GM21528 (cell line): ENCODE results near the gene RGR.

Experiments
- ATAC-seq: cut with Tn5 transposase; IDR thresholded peaks from one replicate; pipeline ENCODE4 v1.9.1; 2021; ENCODE audit warnings: mild to moderate bottlenecking, moderate library complexity; ENCODE audit not compliant: unreplicated experiment, low FRiP score

The RGR gene

GRCh38 chr10:84217746-84218145 lies 27.1 kb upstream of the RGR start:
- no peak for ATAC-seq

- ATAC-seq, result no peak
Measured at GRCh38 chr10:84221916-84222315, 22.9 kb upstream of the RGR start.

GRCh38 chr10:84224411-84225028 lies 20.3 kb upstream of the RGR start:
- no peak for ATAC-seq

GRCh38 chr10:84225427-84226173 lies 19.3 kb upstream of the RGR start, which contains the start of gene LRIT2:
Gene LRIT2, minus strand, starts transcription at chr10:84225544. Its CDS starts 24 bp downstream, at chr10:84225520.
- ATAC-seq, result no peak

GRCh38 chr10:84226616-84227015 lies 18.2 kb upstream of the RGR start:
- ATAC-seq, result no peak

- ATAC-seq, result no peak
Measured at GRCh38 chr10:84227810-84228209, 17.0 kb upstream of the RGR start.

DNA sequence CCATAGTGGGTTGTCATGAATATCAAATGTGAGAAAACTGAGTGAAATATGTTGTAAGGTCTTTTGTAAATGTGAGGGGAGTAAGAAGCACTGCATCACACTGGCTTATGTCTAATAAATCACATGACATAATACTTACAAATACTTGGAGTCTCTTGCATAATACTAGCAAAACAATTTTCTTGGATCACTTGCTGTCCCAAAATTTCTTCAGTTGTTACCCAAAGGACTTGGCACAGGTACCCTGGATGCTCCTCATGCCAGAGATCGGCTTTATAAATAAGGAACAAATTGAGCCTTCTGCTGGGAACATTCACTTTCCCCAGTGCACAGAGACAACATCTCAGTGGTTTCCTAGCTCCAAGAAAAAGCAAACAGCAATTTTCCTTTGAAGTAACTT lies 14.5 kb upstream of the RGR start:
- no peak for ATAC-seq

DNA sequence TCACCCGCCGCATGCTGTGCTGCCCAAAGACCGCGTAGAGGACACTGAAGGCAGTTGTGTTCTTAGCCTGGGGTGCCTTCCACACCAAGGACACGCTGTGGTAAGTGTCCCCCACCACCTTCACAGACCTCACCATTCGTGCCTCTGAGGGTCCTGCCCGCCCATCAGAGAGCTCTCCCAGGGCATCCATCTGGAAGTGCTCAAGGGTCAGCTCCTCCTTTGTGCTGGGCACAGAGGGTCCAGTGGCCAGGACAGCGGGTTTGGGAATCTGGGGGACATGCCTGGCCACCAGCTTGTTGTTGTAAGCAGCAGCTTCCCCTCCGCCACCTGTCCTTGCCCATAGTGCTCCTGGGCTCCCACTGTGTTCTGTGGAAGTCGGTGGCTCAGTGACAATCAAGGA lies 12.5 kb upstream of the RGR start:
- ATAC-seq, result no peak

- no peak for ATAC-seq
Measured at GRCh38 chr10:84233940-84234339, 10.9 kb upstream of the RGR start.

DNA sequence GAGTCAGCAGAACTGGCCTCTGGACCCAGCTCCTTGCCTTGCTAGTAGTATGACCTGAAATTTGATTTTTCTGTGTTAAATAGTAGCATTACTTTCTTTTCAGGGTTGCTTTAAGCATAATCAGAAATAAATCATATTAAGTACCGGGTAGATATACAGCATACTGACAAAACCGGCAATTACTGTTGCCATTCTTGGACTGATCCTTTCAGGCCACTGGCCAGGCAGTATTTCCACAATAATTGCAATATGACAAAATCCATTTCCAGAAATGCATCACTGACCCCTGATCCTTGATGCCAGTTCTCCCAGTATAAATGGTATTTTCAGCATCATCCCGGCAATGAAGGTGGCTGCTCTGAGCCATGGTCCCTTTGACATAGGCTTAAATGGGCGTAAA lies 10.4 kb upstream of the RGR start:
- no peak for ATAC-seq

DNA sequence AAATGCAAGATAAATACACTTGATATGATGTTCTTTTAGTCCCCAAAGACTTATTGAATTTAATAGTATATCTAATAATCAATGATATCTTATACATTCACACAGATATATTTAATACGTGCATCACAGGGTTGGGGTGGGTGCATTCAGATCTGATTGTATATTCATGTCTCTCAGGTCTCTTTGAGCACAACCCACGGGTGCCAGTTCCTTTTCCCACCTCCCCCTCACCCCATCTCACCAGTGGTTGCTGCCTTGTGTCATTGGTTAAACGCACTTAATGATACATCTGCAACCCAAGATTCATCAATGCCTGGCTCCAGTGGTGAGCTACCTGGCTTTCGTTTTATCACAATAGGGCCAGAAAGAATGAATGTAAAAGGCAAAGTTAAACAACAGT lies 9.8 kb upstream of the RGR start:
- no peak for ATAC-seq

DNA sequence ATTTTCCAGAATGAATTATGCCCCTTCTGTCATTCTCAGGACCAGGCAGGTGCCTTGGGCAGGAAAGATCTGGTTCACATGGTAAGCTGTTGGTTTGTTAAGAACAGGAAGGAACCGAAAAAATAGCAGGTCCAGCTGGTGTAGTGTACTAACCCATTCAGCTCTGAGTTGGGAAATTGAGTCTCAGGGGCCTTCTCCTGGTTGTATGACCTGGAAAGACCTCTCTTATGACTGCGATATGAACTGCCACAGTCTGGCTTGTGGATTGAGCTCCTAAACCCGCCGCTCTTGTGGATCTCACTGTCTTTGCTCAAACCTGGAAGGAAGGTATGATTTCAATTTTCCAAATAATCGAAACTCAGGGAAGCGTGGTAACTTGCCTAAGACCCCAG lies 8.1 kb upstream of the RGR start:
- ATAC-seq, result no peak

- no peak for ATAC-seq
Measured at GRCh38 chr10:84237199-84238051, 7.4 kb upstream of the RGR start.

DNA sequence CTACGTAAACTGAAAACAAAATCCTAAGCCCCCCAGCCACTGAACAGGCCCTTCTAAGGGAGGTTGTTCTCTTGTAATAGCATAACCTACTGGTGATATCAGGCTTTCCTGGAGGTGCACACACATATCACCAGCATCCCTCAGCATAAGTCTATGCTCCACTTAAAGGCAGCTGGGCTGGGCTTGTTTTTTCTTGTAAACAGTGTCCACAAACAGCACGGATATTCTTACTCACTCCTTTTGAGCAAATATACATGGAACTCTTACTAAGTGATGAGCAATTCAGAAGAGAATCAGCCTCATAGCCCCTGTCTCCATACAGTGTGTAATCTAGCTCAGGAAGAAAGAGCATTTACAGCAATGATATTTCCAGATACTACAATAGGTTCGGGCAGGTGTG lies 5.9 kb upstream of the RGR start:
- no peak for ATAC-seq

- ATAC-seq, result no peak
Measured at GRCh38 chr10:84241185-84241790, 3.6 kb upstream of the RGR start, which contains the start of gene LRIT1. Gene LRIT1, minus strand, starts transcription at chr10:84241546. Its CDS starts 107 bp downstream, at chr10:84241439.

- no peak for ATAC-seq
Measured at GRCh38 chr10:84243759-84244158, 1.1 kb upstream of the RGR start.

- ATAC-seq, result no peak
Measured at GRCh38 chr10:84247496-84247895, 2.6 kb downstream of the RGR start.

DNA sequence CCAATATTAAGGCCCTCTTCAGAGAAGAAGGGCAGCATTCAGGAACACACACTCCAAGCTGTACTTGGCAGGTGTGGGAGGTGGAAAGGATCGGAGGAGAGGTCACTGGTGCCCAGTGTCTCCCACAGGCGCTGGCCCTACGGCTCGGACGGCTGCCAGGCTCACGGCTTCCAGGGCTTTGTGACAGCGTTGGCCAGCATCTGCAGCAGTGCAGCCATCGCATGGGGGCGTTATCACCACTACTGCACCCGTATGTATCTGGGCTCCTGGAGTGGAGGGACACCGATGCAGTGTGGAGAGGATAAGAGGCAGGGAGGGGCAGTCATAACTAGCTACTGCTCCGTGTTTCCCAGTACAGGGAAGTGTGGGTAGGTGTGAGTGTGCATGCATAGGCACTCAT lies 3.9 kb downstream of the RGR start:
- no peak for ATAC-seq

DNA sequence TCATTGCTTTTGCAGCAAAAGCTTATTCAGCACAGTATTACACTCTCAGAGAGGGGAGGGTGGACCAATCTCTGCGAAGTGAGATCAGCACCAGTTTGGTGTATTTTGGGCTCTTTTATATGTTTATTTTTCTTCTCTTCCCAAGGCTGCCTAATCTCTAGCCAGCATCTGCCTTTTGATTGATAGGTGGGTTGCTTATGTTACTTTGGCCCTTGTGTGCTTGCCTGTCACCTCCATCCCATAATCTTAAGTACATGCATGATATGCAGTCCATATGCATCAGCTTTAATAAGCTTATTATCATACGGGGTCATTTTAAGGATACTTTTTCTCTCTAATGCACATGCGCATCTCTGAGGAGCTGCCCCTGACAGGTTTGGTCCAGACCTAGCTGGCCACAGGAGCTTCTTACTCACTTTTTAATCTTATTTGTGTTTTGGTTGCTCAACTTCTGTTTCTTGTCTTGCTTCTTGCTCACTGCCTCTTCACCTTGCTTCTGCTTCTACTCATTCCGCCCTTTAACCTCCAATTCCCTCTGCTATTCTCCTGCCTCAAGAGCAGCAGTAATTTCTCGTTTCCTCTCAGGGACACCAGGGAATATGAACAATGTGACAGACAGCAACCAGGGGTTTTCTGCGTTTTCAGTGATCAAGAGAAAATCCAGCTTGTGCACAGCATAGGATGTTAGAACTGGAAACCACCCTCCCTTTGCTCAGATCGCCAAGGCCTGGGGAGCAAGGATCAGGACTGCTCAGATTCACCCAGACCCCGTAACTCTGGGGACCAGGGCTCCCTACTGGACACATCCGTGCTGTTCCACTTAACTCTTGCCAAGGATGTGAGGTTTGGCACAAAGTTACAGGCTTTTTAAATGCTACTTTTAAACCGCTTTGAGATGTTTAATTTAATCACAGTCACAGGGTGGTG lies 10.0 kb downstream of the RGR start:
- ATAC-seq, result no peak
